Ramos (cell line): ENCODE results near the gene PYGB.
"Not testable (repeated sequence)": the region's sequence is repeated elsewhere in the genome, so short reads cannot be mapped to it uniquely, and the experiment has no call there.

Experiments
- in situ Hi-C: fragments of 300-500 bp; cut with MboI; formaldehyde crosslinking; loops from one replicate; pipeline ENCODE4 v1.14.3; 2022; ENCODE audit warnings: low sequenced_read_pairs; ENCODE audit not compliant: unreplicated experiment

Gene PYGB

DNA sequence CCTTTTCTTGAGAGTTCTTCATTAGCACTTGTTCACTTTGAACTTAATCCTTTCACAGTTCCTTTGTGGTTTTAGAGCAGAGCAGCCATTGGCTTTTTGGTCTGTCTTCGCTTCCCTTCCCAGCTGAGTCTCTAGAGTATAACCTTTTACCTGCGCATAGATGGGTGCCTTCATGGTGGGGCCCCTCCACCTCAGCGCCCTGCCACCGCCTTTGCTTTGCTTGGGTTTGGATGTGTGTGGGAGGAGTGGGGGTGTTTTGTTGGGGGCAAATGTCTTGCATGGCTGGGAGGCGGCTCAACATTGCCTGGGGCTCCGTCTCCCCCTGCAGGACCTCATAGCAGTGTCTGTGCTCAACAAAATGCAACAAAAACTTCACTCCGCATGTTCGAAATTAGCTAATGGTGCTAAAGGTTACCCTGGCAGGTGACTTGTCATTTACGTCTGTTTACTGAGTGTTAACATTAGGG is 11.9 kb downstream of the PYGB start:
- in situ Hi-C loops: no loop called here

DNA sequence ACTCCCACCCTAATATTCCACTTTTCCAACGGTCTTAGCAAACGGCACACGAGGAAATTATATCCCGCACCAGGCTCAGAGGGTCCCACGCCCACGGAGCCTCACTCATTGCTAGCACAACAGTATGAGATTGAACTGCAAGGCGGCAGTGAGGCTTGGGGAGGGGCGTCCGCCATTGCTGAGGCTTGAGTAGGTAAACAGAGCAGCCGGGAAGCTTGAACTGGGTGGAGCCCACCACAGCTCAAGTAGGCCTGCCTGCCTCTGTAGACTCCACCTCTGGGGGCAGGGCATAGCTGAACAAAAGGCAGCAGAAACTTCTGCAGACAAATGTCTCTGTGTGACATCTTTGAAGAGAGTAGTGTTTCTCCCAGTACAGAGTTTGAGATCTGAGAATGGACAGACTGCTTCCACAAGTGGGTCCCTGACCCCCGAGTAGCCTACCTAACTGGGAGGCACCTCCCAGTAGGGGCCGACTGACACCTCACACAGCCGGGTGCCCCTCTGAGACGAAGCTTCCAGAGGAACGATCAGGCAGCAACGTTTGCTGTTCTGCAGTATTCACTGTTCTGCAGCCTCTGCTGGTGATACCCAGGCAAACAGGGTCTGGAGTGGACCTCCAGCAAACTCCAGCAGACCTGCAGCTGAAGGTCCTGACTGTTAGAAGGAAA is 13.0 kb downstream of the PYGB start:
- in situ Hi-C loops: not testable (repeated sequence)

- in situ Hi-C loops: no loop called here
Measured at GRCh38 chr20:25269057-25269832, 21.4 kb downstream of the PYGB start.

DNA sequence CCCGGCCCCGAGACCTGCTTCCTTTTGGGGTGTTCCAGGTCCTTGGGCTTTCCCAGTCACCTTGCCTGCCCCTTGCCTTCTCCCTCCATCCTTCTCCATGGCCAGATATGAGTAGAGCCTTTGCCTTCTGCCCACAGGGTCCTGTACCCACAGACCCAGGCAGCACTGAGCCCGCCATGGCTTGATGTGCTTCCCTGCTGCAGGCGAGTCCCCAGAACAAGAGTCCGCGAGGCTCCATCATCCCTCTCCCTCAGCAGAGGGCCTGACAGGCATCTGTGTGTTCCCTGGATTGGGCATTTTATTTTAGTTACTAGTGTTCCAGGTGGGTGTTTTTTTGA is 21.9 kb downstream of the PYGB start:
- in situ Hi-C loops: no loop called here

DNA sequence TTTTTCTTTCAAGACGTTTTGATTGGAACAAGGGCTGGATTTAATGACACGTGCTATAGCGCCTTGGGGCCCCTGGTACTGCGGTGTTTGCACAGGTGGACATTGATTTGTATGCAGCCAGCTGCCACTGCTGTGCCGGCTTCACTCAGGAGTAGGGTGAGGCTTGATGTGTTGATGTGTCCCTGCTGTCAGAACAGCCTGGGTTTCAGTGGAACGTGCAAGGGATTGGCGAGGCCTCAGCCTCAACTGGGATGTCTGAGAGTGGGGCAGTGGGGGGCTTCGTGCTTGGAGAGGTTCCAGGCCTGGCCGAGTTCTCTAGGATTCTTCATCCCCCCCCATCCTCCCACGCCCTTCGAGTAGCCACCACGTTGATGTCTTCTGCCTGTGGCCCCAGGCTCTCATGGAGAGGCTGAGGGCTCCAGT is 23.0 kb downstream of the PYGB start:
- in situ Hi-C loops: no loop called here

DNA sequence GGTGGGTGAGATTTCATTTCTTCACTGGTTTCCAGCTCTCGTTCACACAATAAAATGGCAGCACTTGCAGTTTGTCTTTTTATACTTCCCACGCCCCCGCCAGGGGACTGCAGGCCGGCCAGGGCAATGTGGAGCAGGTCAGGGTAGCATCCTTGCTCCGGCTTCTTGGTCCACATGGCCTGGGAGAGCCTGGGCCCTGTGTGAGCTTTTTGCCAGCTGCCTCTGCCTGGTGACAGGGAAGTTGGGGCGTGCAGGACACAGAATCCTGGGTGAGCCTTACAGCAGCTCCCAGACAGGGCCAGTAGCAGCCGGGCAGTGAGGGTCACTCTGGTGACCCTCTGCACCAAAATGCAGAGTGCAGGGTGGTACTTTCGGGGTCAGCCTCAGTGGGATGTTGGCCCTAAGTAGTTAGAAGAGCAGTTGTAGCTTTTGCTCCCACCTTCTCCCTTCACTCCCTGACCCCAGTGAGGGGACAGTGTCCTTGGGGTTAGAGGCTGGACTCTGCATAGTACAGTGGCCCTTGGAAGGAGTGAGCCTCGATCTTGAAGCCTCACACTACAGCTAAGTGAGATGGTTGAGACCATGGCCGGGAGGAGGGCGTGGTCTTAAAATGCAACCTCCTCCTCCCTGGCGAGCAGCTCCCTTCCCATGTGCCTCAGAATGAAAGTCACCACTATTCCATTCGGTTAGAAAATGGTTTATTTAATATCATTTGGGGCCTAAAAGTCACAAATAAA is 23.8 kb downstream of the PYGB start:
- in situ Hi-C loops: no loop called here

- in situ Hi-C loops: no loop called here
Measured at GRCh38 chr20:25272223-25273000, 24.5 kb downstream of the PYGB start.

GRCh38 chr20:25273046-25273445 is 25.2 kb downstream of the PYGB start:
- in situ Hi-C loops: no loop called here

GRCh38 chr20:25273541-25274358 is 25.9 kb downstream of the PYGB start:
- in situ Hi-C loops: no loop called here

- in situ Hi-C loops: no loop called here
Measured at GRCh38 chr20:25274481-25274880, 26.6 kb downstream of the PYGB start.

DNA sequence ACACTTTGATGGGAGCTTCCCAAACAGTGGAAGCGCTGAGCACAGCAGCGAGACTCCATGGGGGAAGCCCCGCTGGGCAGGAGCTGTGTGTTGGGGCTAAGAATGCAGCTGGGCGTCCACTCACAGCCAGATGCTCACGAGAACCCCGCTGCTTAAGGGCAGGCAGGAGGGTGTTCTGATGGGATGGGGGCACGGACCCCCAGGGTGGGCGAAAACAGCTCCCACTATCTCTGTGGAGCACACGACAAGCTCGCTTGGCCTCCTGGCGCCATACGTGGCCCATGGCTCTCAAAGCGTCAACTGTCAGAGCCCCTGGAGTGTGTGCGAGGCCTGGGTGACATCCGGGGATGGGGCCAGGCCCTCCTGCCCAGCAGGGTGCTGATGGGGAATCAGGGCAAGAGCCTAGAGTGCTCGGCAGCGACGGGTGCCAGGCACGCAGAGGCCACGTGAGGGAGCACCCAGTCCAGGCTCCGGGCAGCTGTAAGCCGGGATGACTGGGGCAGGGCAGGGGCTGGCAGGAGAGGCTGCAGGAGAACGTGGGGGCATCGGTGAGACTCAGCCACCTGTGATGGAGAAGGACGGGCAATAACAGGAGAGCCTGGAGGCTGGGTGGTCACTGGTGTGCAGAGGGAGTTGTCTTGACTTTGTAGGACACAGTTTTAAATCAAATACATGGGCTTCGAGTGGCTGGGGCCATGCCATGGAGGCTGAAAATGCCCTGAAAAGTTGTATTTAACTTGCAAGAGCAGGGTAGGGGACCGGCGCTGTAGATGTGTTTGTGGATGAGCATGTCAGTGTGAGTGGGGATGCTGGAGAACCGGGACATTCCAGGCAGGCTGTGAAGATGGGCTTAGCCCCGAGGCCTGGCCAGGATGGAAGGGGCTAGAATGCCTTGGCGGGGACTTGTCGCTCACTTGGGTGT is 27.3 kb downstream of the PYGB start:
- in situ Hi-C loops: no loop called here

DNA sequence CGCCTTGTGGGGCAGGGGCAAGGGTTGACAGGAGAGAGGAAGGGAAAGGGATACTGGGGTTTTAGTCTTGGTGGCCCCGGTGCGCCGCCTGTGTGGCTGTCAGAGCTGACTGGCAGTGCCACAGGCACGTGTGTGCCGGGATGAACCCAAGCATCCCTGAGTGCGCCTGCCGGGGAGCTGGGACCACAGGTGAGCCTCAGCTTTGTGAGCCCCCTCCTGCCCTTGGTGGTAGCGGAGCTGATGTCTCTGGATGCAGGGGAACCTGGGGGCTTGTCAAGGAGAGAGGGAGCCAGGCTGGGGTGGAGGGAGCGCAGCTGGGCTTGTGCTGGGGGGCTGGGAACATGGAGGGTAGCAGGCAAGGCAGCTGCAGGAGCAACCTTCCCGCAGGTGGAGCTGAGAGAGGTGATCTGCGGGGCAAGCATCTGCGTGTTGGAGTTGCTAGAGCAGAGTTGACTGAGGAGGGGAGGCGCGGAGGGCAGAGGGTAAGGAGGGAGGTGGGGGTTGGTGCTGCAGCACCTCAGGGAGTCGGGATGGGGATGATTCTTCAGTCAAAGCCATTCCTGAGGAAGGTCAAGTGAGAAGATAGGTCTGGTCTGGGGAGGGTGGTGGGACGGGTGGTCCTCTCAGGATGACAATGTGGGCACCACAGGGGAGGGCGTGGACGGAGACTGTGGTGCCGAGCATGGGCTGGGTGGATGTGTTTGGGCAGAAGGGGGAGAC is 28.1 kb downstream of the PYGB start:
- in situ Hi-C loops: no loop called here

DNA sequence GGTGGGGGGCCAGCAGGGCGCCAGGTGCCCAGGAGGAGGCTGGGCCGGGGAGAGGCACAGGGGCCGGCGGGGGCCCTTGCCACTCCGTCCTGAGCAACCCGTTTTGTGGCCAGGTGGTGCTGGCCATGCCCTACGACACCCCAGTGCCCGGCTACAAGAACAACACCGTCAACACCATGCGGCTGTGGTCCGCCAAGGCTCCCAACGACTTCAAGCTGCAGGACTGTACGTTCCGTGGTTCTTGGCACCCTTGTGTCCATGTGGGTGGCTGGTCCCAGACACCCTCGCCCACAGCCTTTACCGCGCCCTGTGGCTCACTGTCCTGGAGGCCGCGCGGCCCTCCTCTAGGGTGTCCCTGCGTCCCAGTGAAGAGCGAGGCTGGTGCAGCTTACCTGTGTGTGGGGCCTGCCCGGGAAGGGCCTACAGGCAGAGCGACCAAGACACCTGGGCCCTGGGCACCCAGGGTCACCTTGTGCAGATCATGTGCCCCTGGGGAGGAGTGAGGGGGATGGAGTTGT is 28.7 kb downstream of the PYGB start:
- in situ Hi-C loops: no loop called here

DNA sequence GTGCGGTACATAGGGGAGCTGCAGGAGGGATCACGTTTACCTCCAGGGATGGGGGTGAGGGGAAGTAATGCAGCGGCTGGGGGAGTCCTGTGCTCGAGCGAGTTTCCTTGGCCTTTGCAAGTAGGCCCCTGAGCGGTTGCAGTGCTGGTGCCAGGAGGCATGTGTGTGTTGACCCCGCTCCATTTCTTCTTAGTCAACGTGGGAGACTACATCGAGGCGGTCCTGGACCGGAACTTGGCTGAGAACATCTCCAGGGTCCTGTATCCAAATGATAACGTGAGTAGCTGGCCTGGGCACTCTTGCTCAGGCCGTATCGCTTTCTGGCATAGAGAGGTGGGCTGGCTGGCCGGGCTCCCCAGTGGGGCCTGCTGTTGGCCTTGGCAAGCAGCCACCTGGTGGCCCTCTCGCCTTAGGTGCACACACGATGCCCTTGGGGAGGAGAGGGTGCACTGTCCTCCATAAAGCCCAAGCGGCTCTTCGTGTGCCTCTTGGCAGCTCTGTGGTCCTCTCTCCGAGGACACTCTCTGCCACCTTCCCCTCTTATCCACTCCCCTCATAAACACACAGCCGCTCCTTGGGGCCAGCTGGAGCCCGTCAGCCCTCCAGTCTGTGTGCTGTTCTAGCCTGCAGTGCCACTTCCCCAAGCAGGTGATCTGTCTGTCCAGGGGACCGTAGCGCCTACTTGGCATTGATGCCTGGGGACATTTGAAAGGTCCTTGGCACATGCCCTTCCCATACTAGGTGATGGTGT is 29.3 kb downstream of the PYGB start:
- in situ Hi-C loops: no loop called here

- in situ Hi-C loops: no loop called here
Measured at GRCh38 chr20:25277941-25278521, 30.1 kb downstream of the PYGB start.

DNA sequence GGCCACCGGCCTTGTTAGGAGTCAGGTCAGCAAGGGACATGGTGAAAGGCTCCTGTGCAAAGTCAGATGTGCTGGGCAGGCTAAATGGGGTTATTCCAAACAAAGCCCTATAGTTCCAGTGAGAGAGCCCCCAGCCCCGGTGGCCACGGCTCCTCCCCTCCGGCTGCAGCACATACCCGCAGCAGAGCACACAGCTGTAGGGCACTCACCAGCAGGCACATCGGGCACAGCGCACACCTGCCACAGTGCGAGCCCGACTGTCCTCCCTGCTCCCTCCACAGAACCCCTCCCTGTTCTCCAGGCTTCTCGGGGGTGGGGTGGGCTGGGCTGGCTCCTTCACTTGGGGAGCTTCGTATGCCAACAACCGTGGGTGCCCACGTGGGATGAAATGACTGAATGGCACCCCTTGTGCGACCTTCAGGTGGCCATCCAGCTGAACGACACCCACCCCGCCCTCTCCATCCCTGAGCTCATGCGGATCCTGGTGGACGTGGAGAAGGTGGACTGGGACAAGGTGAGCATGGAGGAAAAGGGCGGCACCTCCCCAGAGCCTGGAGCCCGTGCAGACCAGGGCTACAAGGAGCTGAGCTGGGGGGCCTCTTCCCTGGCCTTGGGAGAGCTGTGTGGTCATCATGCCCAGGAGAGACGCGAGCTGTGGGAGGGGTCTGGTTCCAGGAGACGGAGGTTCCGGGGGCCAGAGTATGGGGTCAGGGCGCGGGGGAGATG is 30.9 kb downstream of the PYGB start:
- in situ Hi-C loops: no loop called here
